ENCODE measurements around the gene PWWP2B.

DNA sequence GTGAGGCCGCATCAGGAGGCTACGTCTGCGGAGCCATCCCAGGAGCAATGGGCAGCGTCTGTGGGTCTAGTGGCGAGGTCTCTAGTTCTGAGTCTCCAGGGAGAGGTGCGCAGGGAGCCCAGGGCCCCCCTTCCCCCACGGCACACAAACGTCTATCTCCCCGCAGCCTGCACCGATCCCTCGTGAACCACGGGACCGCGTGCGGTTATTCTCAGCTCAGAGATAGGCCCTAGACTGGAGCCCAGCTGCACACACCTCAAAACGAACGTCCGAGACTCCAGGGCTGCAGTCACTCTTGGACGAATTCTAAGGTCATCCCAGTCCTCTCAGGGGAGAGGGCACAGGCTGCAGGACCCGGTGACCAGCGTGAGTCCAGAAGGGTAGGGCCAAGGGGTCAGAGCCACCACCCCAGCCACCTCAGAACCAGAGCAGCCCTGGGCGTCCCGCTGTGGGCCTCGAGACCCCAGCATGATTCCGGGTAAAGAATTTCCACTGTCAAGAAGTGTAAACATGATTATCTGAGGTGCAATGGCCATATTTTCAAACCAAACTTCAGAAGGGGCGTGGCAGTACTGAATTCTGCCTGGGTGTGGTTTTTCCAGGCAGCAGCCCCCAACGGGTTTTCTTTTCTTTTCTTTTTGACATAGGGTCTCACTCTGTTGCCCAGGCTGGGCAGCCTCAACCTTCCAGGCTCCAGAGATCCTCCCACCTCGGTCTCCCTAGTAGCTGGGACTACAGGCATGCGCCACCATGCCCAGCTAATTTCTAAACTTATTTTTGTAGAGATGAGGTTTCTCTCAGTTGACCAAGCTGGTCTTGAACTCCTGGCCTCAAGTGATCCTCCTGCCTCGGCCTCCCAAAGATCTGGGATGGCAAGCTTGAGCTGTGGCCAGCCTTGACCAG lies 57.5 kb downstream of the PWWP2B start:
- TF ChIP-seq, protein P1, sequence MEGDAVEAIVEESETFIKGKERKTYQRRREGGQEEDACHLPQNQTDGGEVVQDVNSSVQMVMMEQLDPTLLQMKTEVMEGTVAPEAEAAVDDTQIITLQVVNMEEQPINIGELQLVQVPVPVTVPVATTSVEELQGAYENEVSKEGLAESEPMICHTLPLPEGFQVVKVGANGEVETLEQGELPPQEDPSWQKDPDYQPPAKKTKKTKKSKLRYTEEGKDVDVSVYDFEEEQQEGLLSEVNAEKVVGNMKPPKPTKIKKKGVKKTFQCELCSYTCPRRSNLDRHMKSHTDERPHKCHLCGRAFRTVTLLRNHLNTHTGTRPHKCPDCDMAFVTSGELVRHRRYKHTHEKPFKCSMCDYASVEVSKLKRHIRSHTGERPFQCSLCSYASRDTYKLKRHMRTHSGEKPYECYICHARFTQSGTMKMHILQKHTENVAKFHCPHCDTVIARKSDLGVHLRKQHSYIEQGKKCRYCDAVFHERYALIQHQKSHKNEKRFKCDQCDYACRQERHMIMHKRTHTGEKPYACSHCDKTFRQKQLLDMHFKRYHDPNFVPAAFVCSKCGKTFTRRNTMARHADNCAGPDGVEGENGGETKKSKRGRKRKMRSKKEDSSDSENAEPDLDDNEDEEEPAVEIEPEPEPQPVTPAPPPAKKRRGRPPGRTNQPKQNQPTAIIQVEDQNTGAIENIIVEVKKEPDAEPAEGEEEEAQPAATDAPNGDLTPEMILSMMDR (IDR thresholded peaks at IDR 0.05): no peak
- no peak for TF ChIP-seq POLR2A (IDR thresholded peaks at IDR 0.05)
